ENCODE results near the gene ADAM12. TPM values are rescaled to one million over a fixed set of nuclear protein-coding genes. Genes with fewer than 3 reads are reported as not detected.

The ADAM12 gene
- total and polyA plus RNA-seq, 4 donors: 0.03 to 0.33 (median 0.19) TPM

DNA sequence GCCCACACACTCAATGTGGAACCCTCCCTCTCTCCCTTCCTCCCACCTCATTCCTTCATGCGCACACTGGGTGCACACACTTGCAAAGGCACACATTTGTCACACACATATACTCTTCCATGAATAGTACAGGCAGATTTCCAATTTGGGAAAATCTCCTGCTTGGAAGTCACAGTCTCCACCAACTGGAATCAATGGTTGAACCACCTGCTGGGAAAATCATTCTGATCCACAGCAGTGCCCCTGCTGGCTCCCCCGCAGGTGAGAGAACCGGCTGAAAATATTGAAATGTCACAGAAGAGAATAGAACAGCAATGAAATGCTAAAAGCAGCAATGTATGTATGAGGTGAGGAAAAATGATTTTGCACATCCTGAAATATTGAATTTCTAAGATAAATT lies 232.7 kb downstream of the ADAM12 start (continued):
- TF ChIP-seq, protein P1, sequence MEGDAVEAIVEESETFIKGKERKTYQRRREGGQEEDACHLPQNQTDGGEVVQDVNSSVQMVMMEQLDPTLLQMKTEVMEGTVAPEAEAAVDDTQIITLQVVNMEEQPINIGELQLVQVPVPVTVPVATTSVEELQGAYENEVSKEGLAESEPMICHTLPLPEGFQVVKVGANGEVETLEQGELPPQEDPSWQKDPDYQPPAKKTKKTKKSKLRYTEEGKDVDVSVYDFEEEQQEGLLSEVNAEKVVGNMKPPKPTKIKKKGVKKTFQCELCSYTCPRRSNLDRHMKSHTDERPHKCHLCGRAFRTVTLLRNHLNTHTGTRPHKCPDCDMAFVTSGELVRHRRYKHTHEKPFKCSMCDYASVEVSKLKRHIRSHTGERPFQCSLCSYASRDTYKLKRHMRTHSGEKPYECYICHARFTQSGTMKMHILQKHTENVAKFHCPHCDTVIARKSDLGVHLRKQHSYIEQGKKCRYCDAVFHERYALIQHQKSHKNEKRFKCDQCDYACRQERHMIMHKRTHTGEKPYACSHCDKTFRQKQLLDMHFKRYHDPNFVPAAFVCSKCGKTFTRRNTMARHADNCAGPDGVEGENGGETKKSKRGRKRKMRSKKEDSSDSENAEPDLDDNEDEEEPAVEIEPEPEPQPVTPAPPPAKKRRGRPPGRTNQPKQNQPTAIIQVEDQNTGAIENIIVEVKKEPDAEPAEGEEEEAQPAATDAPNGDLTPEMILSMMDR (IDR thresholded peaks at IDR 0.05; ENCODE audit: low read depth, low read length, missing input control): no peak
- TF ChIP-seq RAD21 (IDR thresholded peaks at IDR 0.05) (no peak), HNF4A (conservative IDR thresholded peaks at IDR 0.05) (no peak), YY1 (IDR thresholded peaks at IDR 0.05) (no peak), TAF1 (conservative IDR thresholded peaks at IDR 0.05) (no peak), FOXA1 (IDR thresholded peaks at IDR 0.05) (no peak)
- TF ChIP-seq, protein P2, sequence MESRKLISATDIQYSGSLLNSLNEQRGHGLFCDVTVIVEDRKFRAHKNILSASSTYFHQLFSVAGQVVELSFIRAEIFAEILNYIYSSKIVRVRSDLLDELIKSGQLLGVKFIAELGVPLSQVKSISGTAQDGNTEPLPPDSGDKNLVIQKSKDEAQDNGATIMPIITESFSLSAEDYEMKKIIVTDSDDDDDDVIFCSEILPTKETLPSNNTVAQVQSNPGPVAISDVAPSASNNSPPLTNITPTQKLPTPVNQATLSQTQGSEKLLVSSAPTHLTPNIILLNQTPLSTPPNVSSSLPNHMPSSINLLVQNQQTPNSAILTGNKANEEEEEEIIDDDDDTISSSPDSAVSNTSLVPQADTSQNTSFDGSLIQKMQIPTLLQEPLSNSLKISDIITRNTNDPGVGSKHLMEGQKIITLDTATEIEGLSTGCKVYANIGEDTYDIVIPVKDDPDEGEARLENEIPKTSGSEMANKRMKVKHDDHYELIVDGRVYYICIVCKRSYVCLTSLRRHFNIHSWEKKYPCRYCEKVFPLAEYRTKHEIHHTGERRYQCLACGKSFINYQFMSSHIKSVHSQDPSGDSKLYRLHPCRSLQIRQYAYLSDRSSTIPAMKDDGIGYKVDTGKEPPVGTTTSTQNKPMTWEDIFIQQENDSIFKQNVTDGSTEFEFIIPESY (IDR thresholded peaks at IDR 0.05): no peak

DNA sequence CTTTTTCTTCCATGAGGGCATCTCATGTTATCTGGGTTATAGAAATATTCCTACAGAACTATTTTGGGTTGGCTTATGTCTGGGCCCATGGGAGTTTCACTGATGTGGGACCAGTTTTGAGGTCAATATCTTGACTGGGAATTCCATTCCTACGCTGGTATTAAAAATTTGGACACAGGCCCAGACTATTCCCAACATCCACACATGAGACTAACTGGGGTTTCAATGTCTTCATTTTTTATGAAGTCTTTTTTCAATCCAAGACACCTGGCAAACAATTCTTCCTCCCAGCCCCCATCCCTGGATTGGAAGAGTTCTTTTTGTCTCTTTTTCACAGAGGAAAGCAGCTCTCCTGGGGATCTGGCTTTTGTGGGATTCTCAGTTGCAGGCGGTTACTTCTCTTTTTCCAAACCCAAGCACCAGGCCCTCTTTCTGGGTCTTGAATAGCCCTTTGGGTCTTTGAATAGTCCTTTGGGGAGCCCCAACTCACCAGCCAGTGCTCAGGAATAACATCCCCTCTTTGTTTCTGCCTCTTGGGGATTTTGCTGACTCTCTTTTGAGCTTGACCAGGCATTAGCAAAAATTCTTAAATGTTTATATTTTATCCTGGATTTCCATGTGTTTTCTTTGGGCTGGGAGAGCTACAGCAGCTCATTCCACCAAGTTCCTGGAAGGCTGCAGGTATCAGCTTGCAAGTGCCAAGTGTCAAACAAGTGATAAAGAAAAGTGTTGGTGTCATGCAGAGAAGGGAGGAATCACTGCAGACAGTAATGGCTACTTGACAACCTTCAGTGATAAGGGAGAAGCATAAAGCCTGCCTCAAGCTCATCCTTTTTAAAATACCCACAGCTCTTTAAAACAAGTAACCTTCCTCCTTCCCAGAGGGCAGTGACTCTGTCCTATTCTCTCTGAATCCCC lies 234.3 kb downstream of the ADAM12 start:
- Histone ChIP-seq H3K4me1 (ENCODE audit: control insufficient read depth in 4 of 4, insufficient read depth in 4 of 4, low read length in 3 of 4) (no peaks in the 10 kb centered on the region), H3K4me3 (ENCODE audit: low read depth in 1 of 3, low read length in 3 of 3) (no peak overlapping the region), H3K27me3 (ENCODE audit: control insufficient read depth in 4 of 4, insufficient read depth in 4 of 4, low read length in 3 of 4) (no peaks in the 10 kb centered on the region), H3K27ac (ENCODE audit: low read depth in 1 of 2, low read length in 2 of 2) (no peak overlapping the region), H3K36me3 (ENCODE audit: control insufficient read depth in 4 of 4, insufficient read depth in 3 of 4, low read depth in 1 of 4, low read length in 3 of 4) (no peaks in the 10 kb centered on the region), H3K9me3 (ENCODE audit: control insufficient read depth in 4 of 4, low read length in 3 of 4) (peaks cover 0 to 5% (median 0%) of the 10 kb centered on the region in 4 donors), H3K9ac (ENCODE audit: low read depth in 1 of 2, low read length in 2 of 2) (no peak overlapping the region)
- no peak for DNase-seq (ENCODE audit: low spot score)
- 63% methylated on average over 2 of the region's 2 CpGs for WGBS
- TF ChIP-seq JUND (IDR thresholded peaks at IDR 0.05): no peak
- TF ChIP-seq RAD21 (IDR thresholded peaks at IDR 0.05): no peak
- no peak for TF ChIP-seq GABPA (IDR thresholded peaks at IDR 0.05 in 1 of 2, conservative IDR thresholded peaks at IDR 0.05 in 1 of 2)

DNA sequence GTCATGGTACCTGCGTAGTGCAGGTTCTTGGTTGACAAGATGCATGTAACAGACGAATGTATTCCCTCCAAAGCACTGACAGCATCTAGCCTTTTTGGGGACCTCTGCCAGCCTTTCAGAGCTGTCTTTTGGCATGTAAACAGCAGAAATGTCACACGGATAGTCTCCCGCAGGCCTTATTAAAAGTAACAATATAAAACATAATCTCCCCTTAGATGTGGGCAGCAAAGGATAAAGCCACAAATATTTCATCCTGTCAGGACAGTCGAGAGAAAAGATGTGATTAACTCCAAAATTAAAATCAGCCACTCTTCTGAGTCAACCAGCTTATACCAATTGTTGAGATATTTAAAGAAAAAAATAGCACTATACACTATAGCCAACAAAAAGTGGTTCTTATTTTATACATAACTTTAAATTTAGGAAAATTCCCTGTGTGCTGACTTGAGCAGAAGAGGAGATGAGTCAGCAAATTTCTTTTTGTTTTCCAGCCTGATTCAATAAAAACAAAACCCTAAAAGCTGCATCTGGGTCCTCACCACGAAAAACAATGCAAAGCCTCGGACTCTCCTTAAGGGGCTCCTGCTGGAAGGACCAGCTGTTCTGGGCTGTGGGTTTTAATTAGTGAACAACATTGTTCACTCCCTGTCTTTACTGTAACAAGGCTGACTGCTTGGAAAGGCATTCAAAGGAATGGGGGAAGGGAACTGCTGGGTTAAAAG lies 240.2 kb downstream of the ADAM12 start:
- no peak for DNase-seq (ENCODE audit: low spot score)
- H3K27ac ChIP-seq (ENCODE audit: low read depth in 1 of 2, low read length in 2 of 2): no peak overlapping the region

More for the DNA sequence above, 240.2 kb downstream of the ADAM12 start:
- Histone ChIP-seq H3K9me3 (ENCODE audit: control insufficient read depth in 4 of 4, low read length in 3 of 4) (peaks cover 0 to 5% (median 0%) of the 10 kb centered on the region in 4 donors), H3K4me3 (ENCODE audit: low read depth in 1 of 3, low read length in 3 of 3) (no peak overlapping the region), H3K36me3 (ENCODE audit: control insufficient read depth in 4 of 4, insufficient read depth in 3 of 4, low read depth in 1 of 4, low read length in 3 of 4) (no peaks in the 10 kb centered on the region), H3K27me3 (ENCODE audit: control insufficient read depth in 4 of 4, insufficient read depth in 4 of 4, low read length in 3 of 4) (no peaks in the 10 kb centered on the region), H3K4me1 (ENCODE audit: control insufficient read depth in 4 of 4, insufficient read depth in 4 of 4, low read length in 3 of 4) (no peaks in the 10 kb centered on the region), H3K9ac (ENCODE audit: low read depth in 1 of 2, low read length in 2 of 2) (no peak overlapping the region)
- TF ChIP-seq, protein P3, sequence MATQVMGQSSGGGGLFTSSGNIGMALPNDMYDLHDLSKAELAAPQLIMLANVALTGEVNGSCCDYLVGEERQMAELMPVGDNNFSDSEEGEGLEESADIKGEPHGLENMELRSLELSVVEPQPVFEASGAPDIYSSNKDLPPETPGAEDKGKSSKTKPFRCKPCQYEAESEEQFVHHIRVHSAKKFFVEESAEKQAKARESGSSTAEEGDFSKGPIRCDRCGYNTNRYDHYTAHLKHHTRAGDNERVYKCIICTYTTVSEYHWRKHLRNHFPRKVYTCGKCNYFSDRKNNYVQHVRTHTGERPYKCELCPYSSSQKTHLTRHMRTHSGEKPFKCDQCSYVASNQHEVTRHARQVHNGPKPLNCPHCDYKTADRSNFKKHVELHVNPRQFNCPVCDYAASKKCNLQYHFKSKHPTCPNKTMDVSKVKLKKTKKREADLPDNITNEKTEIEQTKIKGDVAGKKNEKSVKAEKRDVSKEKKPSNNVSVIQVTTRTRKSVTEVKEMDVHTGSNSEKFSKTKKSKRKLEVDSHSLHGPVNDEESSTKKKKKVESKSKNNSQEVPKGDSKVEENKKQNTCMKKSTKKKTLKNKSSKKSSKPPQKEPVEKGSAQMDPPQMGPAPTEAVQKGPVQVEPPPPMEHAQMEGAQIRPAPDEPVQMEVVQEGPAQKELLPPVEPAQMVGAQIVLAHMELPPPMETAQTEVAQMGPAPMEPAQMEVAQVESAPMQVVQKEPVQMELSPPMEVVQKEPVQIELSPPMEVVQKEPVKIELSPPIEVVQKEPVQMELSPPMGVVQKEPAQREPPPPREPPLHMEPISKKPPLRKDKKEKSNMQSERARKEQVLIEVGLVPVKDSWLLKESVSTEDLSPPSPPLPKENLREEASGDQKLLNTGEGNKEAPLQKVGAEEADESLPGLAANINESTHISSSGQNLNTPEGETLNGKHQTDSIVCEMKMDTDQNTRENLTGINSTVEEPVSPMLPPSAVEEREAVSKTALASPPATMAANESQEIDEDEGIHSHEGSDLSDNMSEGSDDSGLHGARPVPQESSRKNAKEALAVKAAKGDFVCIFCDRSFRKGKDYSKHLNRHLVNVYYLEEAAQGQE (IDR thresholded peaks at IDR 0.05): no peak
- 65% methylated on average over 7 of the region's 7 CpGs for WGBS

Measured in liver (tissue), 9 donors.